ENCODE measurements around the gene NPM1. TPM values are rescaled to one million over a fixed set of nuclear protein-coding genes. Genes with fewer than 3 reads are reported as not detected.

The NPM1 gene
- total and polyA plus RNA-seq, 2 donors (not counting 1 experiment from before 2014, with no cell fraction given), result 158 to 920 TPM

DNA sequence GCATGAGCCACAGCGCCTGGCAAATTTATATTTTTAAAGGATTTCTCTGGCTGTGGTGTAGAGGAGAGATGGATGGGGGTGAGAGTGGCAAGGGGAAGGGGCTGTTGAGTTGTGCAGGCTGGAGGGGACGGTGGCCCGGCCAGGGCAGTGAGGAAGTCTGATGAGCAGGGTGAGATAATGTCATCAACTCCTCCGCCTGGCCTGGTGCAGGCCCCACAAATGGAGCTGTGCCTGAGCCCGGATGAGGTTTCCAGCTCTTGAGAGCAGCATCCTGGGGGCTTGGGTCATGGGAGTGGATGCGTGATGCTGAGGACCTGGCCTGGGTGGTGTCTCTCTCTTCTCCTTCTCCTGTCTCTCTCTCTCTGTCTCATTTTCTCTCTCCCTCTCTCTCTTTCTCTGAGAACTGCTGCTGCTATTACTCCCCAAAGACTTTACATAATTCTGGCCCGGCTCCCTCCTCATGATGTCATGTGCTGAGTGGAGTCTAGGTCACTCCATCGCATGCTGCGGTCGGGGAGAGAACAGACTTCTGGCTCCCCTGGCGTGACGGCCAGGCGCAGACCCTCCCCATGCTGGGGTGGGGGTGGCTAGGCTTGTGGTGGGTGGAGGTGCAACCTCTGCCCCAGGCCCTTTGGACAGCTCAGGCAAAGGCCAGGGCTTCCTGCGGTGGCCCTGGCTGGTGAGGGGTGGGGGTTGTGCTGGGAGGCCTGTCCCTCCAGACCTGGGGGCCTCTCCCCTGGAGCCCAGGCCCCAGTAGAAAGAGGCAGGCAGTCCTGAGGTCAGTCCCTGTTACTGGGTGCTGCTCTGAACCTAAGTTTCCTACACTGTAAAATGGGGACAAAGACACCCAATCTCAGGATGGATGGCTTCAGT lies 58.2 kb downstream of the NPM1 start:
- H3K27me3 Mint-ChIP-seq, result peaks cover 39% of the 10 kb centered on the region
- Histone ChIP-seq H3K9ac (ENCODE audit: low read length) (no peak overlapping the region), H3K4me2 (replicated peaks; ENCODE audit: low read depth, low read length, poor library complexity, severe bottlenecking) (no peak overlapping the region), H3K4me3 (ENCODE audit: control extremely low read depth in 1 of 5, extremely low read depth in 1 of 5, insufficient read depth in 1 of 5, low read depth in 2 of 5, low read length in 4 of 5) (no peak overlapping the region), H3K27ac (ENCODE audit: low read length in 2 of 2) (no peak overlapping the region), H3K36me3 (replicated peaks in 1 of 2; ENCODE audit: control extremely low read depth in 1 of 2, control insufficient read depth in 1 of 2, extremely low read depth in 1 of 2, insufficient read depth in 2 of 2, low read length in 1 of 2) (no peaks in the 10 kb centered on the region), H2AFZ (ENCODE audit: insufficient read depth, low read depth, low read length, poor library complexity, severe bottlenecking) (no peak overlapping the region), H3K9me3 (ENCODE audit: control extremely low read depth in 1 of 3, control insufficient read depth in 2 of 3, insufficient read depth in 1 of 3, low read length in 2 of 3) (no peaks in the 10 kb centered on the region), H4K20me1 (ENCODE audit: control insufficient read depth, insufficient read depth, low read length, poor library complexity, severe bottlenecking) (no peaks in the 10 kb centered on the region), H3K4me1 (ENCODE audit: control insufficient read depth in 2 of 2, insufficient read depth in 2 of 2, low read length in 2 of 2) (no peaks in the 10 kb centered on the region), H3K27me3 (replicated peaks in 1 of 4; ENCODE audit: control extremely low read depth in 1 of 4, control insufficient read depth in 3 of 4, insufficient read depth in 4 of 4, low read length in 3 of 4) (peaks cover 0 to 16% (median 2%) of the 10 kb centered on the region in 4 experiments), H3K79me2 (ENCODE audit: control insufficient read depth, insufficient read depth, low read length) (no peaks in the 10 kb centered on the region)
- intact Hi-C loops (cut with micrococcal nuclease), result no loop called here
- H3K9me3 Mint-ChIP-seq (ENCODE audit: insufficient read depth), result no peaks in the 10 kb centered on the region
- WGBS (ENCODE audit: insufficient coverage), result 92% methylated on average over 13 of the region's 14 CpGs
- H3K27ac Mint-ChIP-seq, result no peak overlapping the region
- ChIA-PET CTCF (no interaction called here), POLR2A (no interaction called here)
- H3K4me1 Mint-ChIP-seq, result peaks cover 2% of the 10 kb centered on the region
- no peak overlapping the region for H3K4me3 Mint-ChIP-seq
- no peak for DNase-seq
- ATAC-seq (ENCODE audit: low read depth), result no peak
- TF ChIP-seq, protein P1, sequence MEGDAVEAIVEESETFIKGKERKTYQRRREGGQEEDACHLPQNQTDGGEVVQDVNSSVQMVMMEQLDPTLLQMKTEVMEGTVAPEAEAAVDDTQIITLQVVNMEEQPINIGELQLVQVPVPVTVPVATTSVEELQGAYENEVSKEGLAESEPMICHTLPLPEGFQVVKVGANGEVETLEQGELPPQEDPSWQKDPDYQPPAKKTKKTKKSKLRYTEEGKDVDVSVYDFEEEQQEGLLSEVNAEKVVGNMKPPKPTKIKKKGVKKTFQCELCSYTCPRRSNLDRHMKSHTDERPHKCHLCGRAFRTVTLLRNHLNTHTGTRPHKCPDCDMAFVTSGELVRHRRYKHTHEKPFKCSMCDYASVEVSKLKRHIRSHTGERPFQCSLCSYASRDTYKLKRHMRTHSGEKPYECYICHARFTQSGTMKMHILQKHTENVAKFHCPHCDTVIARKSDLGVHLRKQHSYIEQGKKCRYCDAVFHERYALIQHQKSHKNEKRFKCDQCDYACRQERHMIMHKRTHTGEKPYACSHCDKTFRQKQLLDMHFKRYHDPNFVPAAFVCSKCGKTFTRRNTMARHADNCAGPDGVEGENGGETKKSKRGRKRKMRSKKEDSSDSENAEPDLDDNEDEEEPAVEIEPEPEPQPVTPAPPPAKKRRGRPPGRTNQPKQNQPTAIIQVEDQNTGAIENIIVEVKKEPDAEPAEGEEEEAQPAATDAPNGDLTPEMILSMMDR (IDR thresholded peaks at IDR 0.05), result no peak
- no peak for TF ChIP-seq EZH2 (IDR thresholded peaks at IDR 0.05; ENCODE audit: borderline replicate concordance, insufficient read depth, low read depth, low read length, poor library complexity, severe bottlenecking)

DNA sequence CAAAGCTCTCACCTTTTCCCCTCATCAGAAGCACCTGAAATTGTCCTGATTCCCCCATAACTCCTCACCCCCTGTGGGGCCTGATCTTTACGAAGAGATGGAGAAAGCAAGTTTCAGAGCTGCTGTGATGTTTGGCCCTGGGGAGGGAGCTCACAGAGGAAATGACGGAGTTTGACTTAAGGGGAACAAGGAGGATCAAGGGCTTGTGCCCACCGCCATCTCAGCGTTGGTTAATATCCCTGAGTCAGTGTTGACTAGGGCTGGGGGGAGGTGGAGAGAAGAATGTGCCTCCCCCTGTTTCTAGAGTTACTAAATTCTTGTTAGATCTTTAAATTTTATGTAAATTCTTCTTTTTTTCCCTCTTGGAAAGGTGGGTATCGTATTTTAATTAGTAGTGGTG lies 59.6 kb downstream of the NPM1 start:
- Mint-ChIP-seq H3K4me1 (peaks cover 7% of the 10 kb centered on the region), H3K27ac (no peak overlapping the region), H3K4me3 (no peak overlapping the region), H3K27me3 (peaks cover 50% of the 10 kb centered on the region), H3K9me3 (ENCODE audit: insufficient read depth) (no peaks in the 10 kb centered on the region)
- no peak for DNase-seq
- ChIA-PET POLR2A (no interaction called here), CTCF (no interaction called here)
- no peak for ATAC-seq (ENCODE audit: low read depth)
- no peaks in the 10 kb centered on the region for H3K36me3 ChIP-seq (replicated peaks in 1 of 2; ENCODE audit: control extremely low read depth in 1 of 2, control insufficient read depth in 1 of 2, extremely low read depth in 1 of 2, insufficient read depth in 2 of 2, low read length in 1 of 2)
- TF ChIP-seq, protein P1 (IDR thresholded peaks at IDR 0.05), result no peak
- no peak for TF ChIP-seq EZH2 (IDR thresholded peaks at IDR 0.05; ENCODE audit: borderline replicate concordance, insufficient read depth, low read depth, low read length, poor library complexity, severe bottlenecking)
- intact Hi-C loops (cut with micrococcal nuclease), result no loop called here
- H3K27me3 ChIP-seq (replicated peaks in 1 of 4; ENCODE audit: control extremely low read depth in 1 of 4, control insufficient read depth in 3 of 4, insufficient read depth in 4 of 4, low read length in 3 of 4), result peaks cover 0 to 27% (median 2%) of the 10 kb centered on the region in 4 experiments
- no peak overlapping the region for H3K9ac ChIP-seq (ENCODE audit: low read length)
- WGBS (ENCODE audit: insufficient coverage), result 86% methylated on average over 1 of the region's 5 CpGs
- no peak overlapping the region for H3K27ac ChIP-seq (ENCODE audit: low read length in 2 of 2)
- no peak overlapping the region for H3K4me3 ChIP-seq (ENCODE audit: control extremely low read depth in 1 of 5, extremely low read depth in 1 of 5, insufficient read depth in 1 of 5, low read depth in 2 of 5, low read length in 4 of 5)
- no peak overlapping the region for H2AFZ ChIP-seq (ENCODE audit: insufficient read depth, low read depth, low read length, poor library complexity, severe bottlenecking)
- H3K9me3 ChIP-seq (ENCODE audit: control extremely low read depth in 1 of 3, control insufficient read depth in 2 of 3, insufficient read depth in 1 of 3, low read length in 2 of 3), result no peaks in the 10 kb centered on the region
- no peaks in the 10 kb centered on the region for H3K4me1 ChIP-seq (ENCODE audit: control insufficient read depth in 2 of 2, insufficient read depth in 2 of 2, low read length in 2 of 2)
- no peaks in the 10 kb centered on the region for H3K79me2 ChIP-seq (ENCODE audit: control insufficient read depth, insufficient read depth, low read length)
- H3K4me2 ChIP-seq (replicated peaks; ENCODE audit: low read depth, low read length, poor library complexity, severe bottlenecking), result no peak overlapping the region
- H4K20me1 ChIP-seq (ENCODE audit: control insufficient read depth, insufficient read depth, low read length, poor library complexity, severe bottlenecking), result no peaks in the 10 kb centered on the region

Data from B cell (primary cell).